ENCODE measurements around the gene VAV3. TPM values are rescaled to one million over a fixed set of nuclear protein-coding genes. Genes with fewer than 3 reads are reported as not detected.

The VAV3 gene
- total RNA-seq, 1 donor from 2014 or later: 2.9 TPM

DNA sequence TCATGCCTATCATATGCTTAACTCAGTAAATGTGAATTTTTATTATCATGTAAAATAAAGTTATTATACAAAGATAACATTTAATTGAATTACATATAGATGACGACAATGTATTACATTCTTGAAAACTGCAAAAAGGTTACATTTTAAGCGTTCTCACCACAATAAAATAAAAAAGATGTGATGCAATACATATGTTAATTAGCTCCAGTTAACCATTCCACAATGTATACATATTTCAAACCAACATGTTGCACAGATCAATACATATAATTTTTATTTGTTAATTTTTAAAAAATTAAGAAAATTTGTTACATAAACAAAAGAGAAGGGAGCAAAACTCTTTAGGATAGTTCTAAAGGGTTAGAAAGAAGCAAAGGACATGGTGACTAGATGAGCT, 183.7 kb downstream of the VAV3 start:
- Mint-ChIP-seq H3K27ac (ENCODE audit: unreplicated experiment) (no peak overlapping the region), H3K4me1 (no peaks in the 10 kb centered on the region), H3K36me3 (ENCODE audit: low read depth) (no peaks in the 10 kb centered on the region), H3K27me3 (ENCODE audit: low read depth) (no peaks in the 10 kb centered on the region), H3K4me3 (no peak overlapping the region), H3K9me3 (no peaks in the 10 kb centered on the region)
- DNase-seq (ENCODE audit: low read depth, low spot score): no peak
- TF ChIP-seq CTCF (conservative IDR thresholded peaks at IDR 0.05): no peak

GRCh38 chr1:107777664-107778047, 187.3 kb downstream of the VAV3 start:
- H3K27ac Mint-ChIP-seq (ENCODE audit: unreplicated experiment): no peak overlapping the region
- TF ChIP-seq CTCF (conservative IDR thresholded peaks at IDR 0.05): no peak
- H3K4me3 Mint-ChIP-seq: no peak overlapping the region
- no peak for DNase-seq (ENCODE audit: low read depth, low spot score)
- H3K36me3 Mint-ChIP-seq (ENCODE audit: low read depth): no peaks in the 10 kb centered on the region
- H3K27me3 Mint-ChIP-seq (ENCODE audit: low read depth): no peaks in the 10 kb centered on the region
- no peaks in the 10 kb centered on the region for H3K4me1 Mint-ChIP-seq
- H3K9me3 Mint-ChIP-seq: no peaks in the 10 kb centered on the region

- Mint-ChIP-seq H3K9me3 (no peaks in the 10 kb centered on the region), H3K36me3 (ENCODE audit: low read depth) (no peaks in the 10 kb centered on the region), H3K27me3 (ENCODE audit: low read depth) (no peaks in the 10 kb centered on the region), H3K4me1 (no peaks in the 10 kb centered on the region), H3K27ac (ENCODE audit: unreplicated experiment) (no peak overlapping the region), H3K4me3 (no peak overlapping the region)
- TF ChIP-seq CTCF (conservative IDR thresholded peaks at IDR 0.05): no peak
- DNase-seq (ENCODE audit: low read depth, low spot score): no peak
These were observed 187.9 kb downstream of the VAV3 start for GRCh38 chr1:107776900-107777663.

DNA sequence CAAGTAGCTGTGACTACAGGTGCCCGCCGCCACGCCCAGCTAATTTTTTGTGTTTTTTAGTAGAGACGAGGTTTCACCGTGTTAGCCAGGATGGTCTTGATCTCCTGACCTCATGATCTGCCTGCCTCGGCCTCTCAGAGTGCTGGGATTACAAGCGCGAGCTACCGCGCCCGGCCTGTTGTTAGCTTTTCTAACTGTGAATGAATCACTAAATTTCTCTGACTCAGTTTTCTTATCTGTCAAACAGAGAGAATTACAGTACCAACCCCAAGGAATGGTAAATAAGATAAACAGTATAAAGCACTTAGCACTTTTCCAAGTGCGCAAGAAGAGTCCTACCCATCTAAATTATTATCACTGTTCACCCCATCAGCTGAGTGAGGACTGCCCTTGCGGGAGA, 193.6 kb downstream of the VAV3 start:
- no peaks in the 10 kb centered on the region for H3K9me3 Mint-ChIP-seq
- H3K36me3 Mint-ChIP-seq (ENCODE audit: low read depth): no peaks in the 10 kb centered on the region
- H3K27me3 Mint-ChIP-seq (ENCODE audit: low read depth): no peaks in the 10 kb centered on the region
- H3K27ac Mint-ChIP-seq (ENCODE audit: unreplicated experiment): no peak overlapping the region
- H3K4me3 Mint-ChIP-seq: no peak overlapping the region
- no peaks in the 10 kb centered on the region for H3K4me1 Mint-ChIP-seq
- TF ChIP-seq CTCF (conservative IDR thresholded peaks at IDR 0.05): no peak
- no peak for DNase-seq (ENCODE audit: low read depth, low spot score)

DNA sequence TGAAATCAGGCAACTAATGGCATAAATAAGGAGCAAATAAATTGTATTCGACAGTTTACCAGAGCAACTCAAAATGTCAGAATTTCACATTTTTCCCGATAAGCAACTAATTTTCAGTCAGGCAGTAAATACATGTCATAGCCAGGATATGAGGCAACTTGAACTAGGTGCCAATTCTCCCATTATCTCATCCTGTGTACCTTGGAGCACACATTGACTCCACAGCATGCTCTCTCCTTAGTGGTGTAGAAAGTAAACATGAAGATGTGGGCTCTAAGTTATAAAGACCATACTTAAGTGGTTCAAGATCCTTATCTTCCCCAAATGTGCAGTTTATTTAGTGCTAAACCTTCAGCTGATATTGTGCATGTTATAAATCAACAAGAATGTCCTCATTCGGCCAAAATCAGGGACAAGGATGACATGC, 197.8 kb downstream of the VAV3 start:
- no peaks in the 10 kb centered on the region for H3K36me3 Mint-ChIP-seq (ENCODE audit: low read depth)
- no peak overlapping the region for H3K27ac Mint-ChIP-seq (ENCODE audit: unreplicated experiment)
- no peaks in the 10 kb centered on the region for H3K27me3 Mint-ChIP-seq (ENCODE audit: low read depth)
- TF ChIP-seq CTCF (conservative IDR thresholded peaks at IDR 0.05): no peak
- DNase-seq (ENCODE audit: low read depth, low spot score): no peak
- H3K9me3 Mint-ChIP-seq: no peaks in the 10 kb centered on the region
- no peak overlapping the region for H3K4me3 Mint-ChIP-seq
- H3K4me1 Mint-ChIP-seq: no peaks in the 10 kb centered on the region
